ENCODE measurements around the gene MAJIN.

The MAJIN gene

GRCh38 chr11:64898076-64898445 is 73.8 kb downstream of the MAJIN start:
- no peak for TF ChIP-seq CTCF (IDR thresholded peaks at IDR 0.05; ENCODE audit: borderline replicate concordance, insufficient read depth, low read depth, low read length)
- H3K4me3 ChIP-seq (ENCODE audit: low read depth, low read length), result no peak overlapping the region

- H3K4me3 ChIP-seq (ENCODE audit: low read depth, low read length), result no peak overlapping the region
- TF ChIP-seq CTCF (IDR thresholded peaks at IDR 0.05; ENCODE audit: borderline replicate concordance, insufficient read depth, low read depth, low read length), result no peak
Measured at GRCh38 chr11:64897381-64898075, 74.4 kb downstream of the MAJIN start.

GRCh38 chr11:64896448-64897022 is 75.4 kb downstream of the MAJIN start:
- no peak for TF ChIP-seq CTCF (IDR thresholded peaks at IDR 0.05; ENCODE audit: borderline replicate concordance, insufficient read depth, low read depth, low read length)
- no peak overlapping the region for H3K4me3 ChIP-seq (ENCODE audit: low read depth, low read length)

GRCh38 chr11:64894812-64895452 is 77.0 kb downstream of the MAJIN start:
- no peak for TF ChIP-seq CTCF (IDR thresholded peaks at IDR 0.05; ENCODE audit: borderline replicate concordance, insufficient read depth, low read depth, low read length)
- no peak overlapping the region for H3K4me3 ChIP-seq (ENCODE audit: low read depth, low read length)

- no peak overlapping the region for H3K4me3 ChIP-seq (ENCODE audit: low read depth, low read length)
- peak; percentile 97 for TF ChIP-seq CTCF (IDR thresholded peaks at IDR 0.05; ENCODE audit: borderline replicate concordance, insufficient read depth, low read depth, low read length)
Measured at GRCh38 chr11:64894070-64894811, 77.7 kb downstream of the MAJIN start.

- H3K4me3 ChIP-seq (ENCODE audit: low read depth, low read length), result no peak overlapping the region
Measured at GRCh38 chr11:64893194-64894069, 78.5 kb downstream of the MAJIN start.

More at GRCh38 chr11:64893194-64894069, 78.5 kb downstream of the MAJIN start:
- TF ChIP-seq CTCF (IDR thresholded peaks at IDR 0.05; ENCODE audit: borderline replicate concordance, insufficient read depth, low read depth, low read length), result no peak
